Measurements from ENCODE around the gene NAP1L1. TPM values are rescaled to one million over a fixed set of nuclear protein-coding genes. Genes with fewer than 3 reads are reported as not detected.

The NAP1L1 gene
- total RNA-seq, 1 donor from 2014 or later, result 1,539 TPM

GRCh38 chr12:75996861-75997447 is 87.5 kb downstream of the NAP1L1 start:
- H3K9ac ChIP-seq, result no peak overlapping the region
- Mint-ChIP-seq H3K4me3 (no peak overlapping the region), H3K9me3 (no peaks in the 10 kb centered on the region), H3K4me1 (no peaks in the 10 kb centered on the region), H3K36me3 (no peaks in the 10 kb centered on the region), H3K27ac (no peak overlapping the region), H3K27me3 (ENCODE audit: insufficient read depth, low read depth) (peaks cover 6% of the 10 kb centered on the region)
- H3K27ac ChIP-seq, result no peak overlapping the region
- no peaks in the 10 kb centered on the region for H4K20me1 ChIP-seq (ENCODE audit: low read depth)
- no peaks in the 10 kb centered on the region for H3K9me3 ChIP-seq (ENCODE audit: low read depth)
- no peak overlapping the region for H3K4me2 ChIP-seq
- no peaks in the 10 kb centered on the region for H3K36me3 ChIP-seq
- no peaks in the 10 kb centered on the region for H3F3A ChIP-seq (ENCODE audit: low read depth)
- DNase-seq (ENCODE audit: low spot score), result no peak
- no peaks in the 10 kb centered on the region for H3K4me1 ChIP-seq
- TF ChIP-seq, protein P1, sequence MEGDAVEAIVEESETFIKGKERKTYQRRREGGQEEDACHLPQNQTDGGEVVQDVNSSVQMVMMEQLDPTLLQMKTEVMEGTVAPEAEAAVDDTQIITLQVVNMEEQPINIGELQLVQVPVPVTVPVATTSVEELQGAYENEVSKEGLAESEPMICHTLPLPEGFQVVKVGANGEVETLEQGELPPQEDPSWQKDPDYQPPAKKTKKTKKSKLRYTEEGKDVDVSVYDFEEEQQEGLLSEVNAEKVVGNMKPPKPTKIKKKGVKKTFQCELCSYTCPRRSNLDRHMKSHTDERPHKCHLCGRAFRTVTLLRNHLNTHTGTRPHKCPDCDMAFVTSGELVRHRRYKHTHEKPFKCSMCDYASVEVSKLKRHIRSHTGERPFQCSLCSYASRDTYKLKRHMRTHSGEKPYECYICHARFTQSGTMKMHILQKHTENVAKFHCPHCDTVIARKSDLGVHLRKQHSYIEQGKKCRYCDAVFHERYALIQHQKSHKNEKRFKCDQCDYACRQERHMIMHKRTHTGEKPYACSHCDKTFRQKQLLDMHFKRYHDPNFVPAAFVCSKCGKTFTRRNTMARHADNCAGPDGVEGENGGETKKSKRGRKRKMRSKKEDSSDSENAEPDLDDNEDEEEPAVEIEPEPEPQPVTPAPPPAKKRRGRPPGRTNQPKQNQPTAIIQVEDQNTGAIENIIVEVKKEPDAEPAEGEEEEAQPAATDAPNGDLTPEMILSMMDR (IDR thresholded peaks at IDR 0.05), result no peak
- TF ChIP-seq EZH2phosphoT487 (IDR thresholded peaks at IDR 0.05) (no peak), EZH2 (IDR thresholded peaks at IDR 0.05) (no peak)
- H2AFZ ChIP-seq (replicated peaks), result no peak overlapping the region
- no peak overlapping the region for H3K4me3 ChIP-seq
- H3K27me3 ChIP-seq, result no peaks in the 10 kb centered on the region
- H3K79me2 ChIP-seq (ENCODE audit: low read depth), result no peaks in the 10 kb centered on the region

DNA sequence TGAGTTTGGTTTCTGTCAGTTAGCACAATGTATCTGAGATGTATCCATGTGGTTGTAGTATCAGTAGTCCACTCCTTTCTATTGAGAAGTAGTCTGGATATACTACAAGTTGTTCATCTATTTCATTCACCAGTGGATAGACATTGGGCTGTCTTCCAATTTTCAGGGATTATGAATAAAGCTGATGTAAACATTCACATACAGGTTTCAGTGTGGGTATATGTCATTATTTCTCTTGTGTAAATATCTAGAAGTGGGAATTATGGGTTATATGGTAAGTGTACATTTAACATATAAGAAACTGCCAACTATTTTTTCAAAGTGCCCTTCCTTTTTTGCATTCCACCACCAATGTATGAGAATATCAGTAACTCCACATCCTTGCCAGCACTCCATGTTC is 88.8 kb downstream of the NAP1L1 start:
- H3K27me3 ChIP-seq, result no peaks in the 10 kb centered on the region
- H3K4me1 ChIP-seq, result no peaks in the 10 kb centered on the region
- H3K4me3 ChIP-seq, result no peak overlapping the region
- Mint-ChIP-seq H3K27me3 (ENCODE audit: insufficient read depth, low read depth) (peaks cover 6% of the 10 kb centered on the region), H3K4me1 (no peaks in the 10 kb centered on the region), H3K36me3 (no peaks in the 10 kb centered on the region), H3K9me3 (no peaks in the 10 kb centered on the region), H3K4me3 (no peak overlapping the region), H3K27ac (no peak overlapping the region)
- TF ChIP-seq EZH2phosphoT487 (IDR thresholded peaks at IDR 0.05), result no peak
- TF ChIP-seq EZH2 (IDR thresholded peaks at IDR 0.05), result no peak
- TF ChIP-seq, protein P1 (IDR thresholded peaks at IDR 0.05), result no peak
- no peaks in the 10 kb centered on the region for H3K79me2 ChIP-seq (ENCODE audit: low read depth)
- H3K27ac ChIP-seq, result no peak overlapping the region
- DNase-seq (ENCODE audit: low spot score), result no peak
- H3K9ac ChIP-seq, result no peak overlapping the region
- H3K36me3 ChIP-seq, result no peaks in the 10 kb centered on the region
- no peak overlapping the region for H2AFZ ChIP-seq (replicated peaks)
- no peaks in the 10 kb centered on the region for H3K9me3 ChIP-seq (ENCODE audit: low read depth)
- H4K20me1 ChIP-seq (ENCODE audit: low read depth), result no peaks in the 10 kb centered on the region
- H3K4me2 ChIP-seq, result no peak overlapping the region
- no peaks in the 10 kb centered on the region for H3F3A ChIP-seq (ENCODE audit: low read depth)

- no peak overlapping the region for H3K27ac ChIP-seq
- DNase-seq (ENCODE audit: low spot score), result no peak
- Mint-ChIP-seq H3K27ac (no peak overlapping the region), H3K9me3 (peaks cover 7% of the 10 kb centered on the region), H3K36me3 (no peaks in the 10 kb centered on the region), H3K4me3 (no peak overlapping the region), H3K4me1 (no peaks in the 10 kb centered on the region), H3K27me3 (ENCODE audit: insufficient read depth, low read depth) (peaks cover 3% of the 10 kb centered on the region)
- H3F3A ChIP-seq (ENCODE audit: low read depth), result no peaks in the 10 kb centered on the region
- no peak overlapping the region for H3K4me3 ChIP-seq
- no peaks in the 10 kb centered on the region for H3K27me3 ChIP-seq
- no peaks in the 10 kb centered on the region for H3K4me1 ChIP-seq
- TF ChIP-seq EZH2phosphoT487 (IDR thresholded peaks at IDR 0.05) (no peak), EZH2 (IDR thresholded peaks at IDR 0.05) (no peak)
- TF ChIP-seq, protein P1 (IDR thresholded peaks at IDR 0.05), result no peak
- H3K9me3 ChIP-seq (ENCODE audit: low read depth), result no peaks in the 10 kb centered on the region
- no peak overlapping the region for H3K4me2 ChIP-seq
- no peak overlapping the region for H2AFZ ChIP-seq (replicated peaks)
- no peaks in the 10 kb centered on the region for H3K36me3 ChIP-seq
- H4K20me1 ChIP-seq (ENCODE audit: low read depth), result no peaks in the 10 kb centered on the region
- H3K9ac ChIP-seq, result no peak overlapping the region
- no peaks in the 10 kb centered on the region for H3K79me2 ChIP-seq (ENCODE audit: low read depth)
Measured at GRCh38 chr12:75994069-75994740, 90.3 kb downstream of the NAP1L1 start.
